ENCODE measurements around the gene HCN2. TPM values are rescaled to one million over a fixed set of nuclear protein-coding genes. Genes with fewer than 3 reads are reported as not detected.
A peak's percentile ranks its signal among the peaks of the same experiment; 100 is the strongest.

The HCN2 gene
- total RNA-seq, 1 donor from 2014 or later = not detected

DNA sequence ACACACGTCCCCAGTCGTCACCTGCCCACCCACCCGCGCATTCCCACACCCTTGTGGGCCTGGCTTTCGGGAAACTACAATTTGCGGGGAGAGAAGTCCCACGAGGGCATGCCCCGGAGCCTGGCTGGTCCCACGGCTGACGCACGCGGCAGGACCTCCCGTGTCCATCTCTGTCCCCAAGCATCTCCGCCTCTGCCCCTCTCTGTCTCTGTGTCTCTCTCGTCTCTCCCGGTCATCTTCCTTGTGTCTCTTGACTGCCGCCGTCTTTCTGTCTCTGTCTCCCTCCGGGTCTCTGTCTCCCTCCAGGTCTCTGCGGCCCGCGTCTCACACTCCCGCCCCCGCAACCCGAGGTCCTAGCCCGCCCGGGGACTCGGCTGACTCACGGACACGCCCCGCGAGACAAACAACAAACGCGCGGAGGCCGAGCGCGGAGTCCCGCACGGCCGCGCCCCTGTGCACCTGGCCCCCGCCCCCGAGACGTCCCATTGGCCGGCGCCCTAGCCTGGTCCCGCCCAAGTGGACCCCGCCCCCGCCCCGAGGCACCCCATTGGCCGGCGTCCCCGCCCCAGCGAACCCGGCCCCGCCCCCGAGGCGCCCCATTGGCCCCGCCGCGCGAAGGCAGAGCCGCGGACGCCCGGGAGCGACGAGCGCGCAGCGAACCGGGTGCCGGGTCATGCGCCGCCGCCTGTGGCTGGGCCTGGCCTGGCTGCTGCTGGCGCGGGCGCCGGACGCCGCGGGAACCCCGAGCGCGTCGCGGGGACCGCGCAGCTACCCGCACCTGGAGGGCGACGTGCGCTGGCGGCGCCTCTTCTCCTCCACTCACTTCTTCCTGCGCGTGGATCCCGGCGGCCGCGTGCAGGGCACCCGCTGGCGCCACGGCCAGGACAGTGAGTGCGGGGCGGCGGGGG is 49.8 kb downstream of the HCN2 start, which contains the start of gene FGF22:
TSS of gene FGF22 (plus strand) at position 627 of the 908 bp plus-strand sequence. CDS start at position 674, 47 bp downstream.
- Histone ChIP-seq H3K27ac (no peak within 1 kb of the TSS), H3K4me2 (peak within 1 kb of the TSS; percentile 81), H3K27me3 (peaks cover 39% of the 10 kb centered on the region), H3K36me3 (no peaks in the 10 kb centered on the region), H3K9me3 (ENCODE audit: low read depth) (no peaks in the 10 kb centered on the region), H3K4me3 (peak within 1 kb of the TSS; percentile 54), H3K9ac (no peak within 1 kb of the TSS), H2AFZ (replicated peaks) (peak within 1 kb of the TSS; percentile 11), H3F3A (ENCODE audit: low read depth) (peaks cover 18% of the 10 kb centered on the region), H3K4me1 (no peaks in the 10 kb centered on the region), H4K20me1 (ENCODE audit: low read depth) (peaks cover 20% of the 10 kb centered on the region), H3K79me2 (ENCODE audit: low read depth) (no peaks in the 10 kb centered on the region)
- TF ChIP-seq EZH2 (IDR thresholded peaks at IDR 0.05) (peak; percentile 55), EZH2phosphoT487 (IDR thresholded peaks at IDR 0.05) (peak; percentile 30)
- TF ChIP-seq, protein P1, sequence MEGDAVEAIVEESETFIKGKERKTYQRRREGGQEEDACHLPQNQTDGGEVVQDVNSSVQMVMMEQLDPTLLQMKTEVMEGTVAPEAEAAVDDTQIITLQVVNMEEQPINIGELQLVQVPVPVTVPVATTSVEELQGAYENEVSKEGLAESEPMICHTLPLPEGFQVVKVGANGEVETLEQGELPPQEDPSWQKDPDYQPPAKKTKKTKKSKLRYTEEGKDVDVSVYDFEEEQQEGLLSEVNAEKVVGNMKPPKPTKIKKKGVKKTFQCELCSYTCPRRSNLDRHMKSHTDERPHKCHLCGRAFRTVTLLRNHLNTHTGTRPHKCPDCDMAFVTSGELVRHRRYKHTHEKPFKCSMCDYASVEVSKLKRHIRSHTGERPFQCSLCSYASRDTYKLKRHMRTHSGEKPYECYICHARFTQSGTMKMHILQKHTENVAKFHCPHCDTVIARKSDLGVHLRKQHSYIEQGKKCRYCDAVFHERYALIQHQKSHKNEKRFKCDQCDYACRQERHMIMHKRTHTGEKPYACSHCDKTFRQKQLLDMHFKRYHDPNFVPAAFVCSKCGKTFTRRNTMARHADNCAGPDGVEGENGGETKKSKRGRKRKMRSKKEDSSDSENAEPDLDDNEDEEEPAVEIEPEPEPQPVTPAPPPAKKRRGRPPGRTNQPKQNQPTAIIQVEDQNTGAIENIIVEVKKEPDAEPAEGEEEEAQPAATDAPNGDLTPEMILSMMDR (IDR thresholded peaks at IDR 0.05) = no peak
- DNase-seq (ENCODE audit: low spot score) = peak; percentile 96
- Mint-ChIP-seq H3K9me3 (no peaks in the 10 kb centered on the region), H3K27ac (no peak within 1 kb of the TSS), H3K27me3 (ENCODE audit: insufficient read depth, low read depth) (peaks cover 9% of the 10 kb centered on the region), H3K4me3 (peak within 1 kb of the TSS; percentile 77), H3K36me3 (no peaks in the 10 kb centered on the region), H3K4me1 (peaks cover 4% of the 10 kb centered on the region)

DNA sequence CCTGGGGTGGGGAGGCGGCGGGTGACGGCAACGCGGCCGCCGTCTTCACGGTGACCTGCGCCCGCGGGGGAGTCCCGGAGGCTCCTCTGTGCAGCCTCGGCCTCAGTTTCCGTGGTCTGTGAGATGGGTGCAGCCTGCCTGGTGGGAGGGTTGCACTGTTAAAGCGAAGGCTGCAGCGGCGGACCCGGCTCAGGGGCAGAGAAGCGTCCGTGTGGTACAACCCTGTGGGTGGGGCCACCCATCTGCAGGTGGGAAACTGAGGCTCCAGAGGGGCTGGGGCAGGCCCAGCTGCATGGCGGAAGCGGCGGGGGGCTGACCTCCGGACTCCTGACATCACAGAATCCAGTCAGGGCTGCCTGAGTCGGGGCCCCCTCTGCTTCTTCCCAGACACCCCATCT is 50.5 kb downstream of the HCN2 start:
- Histone ChIP-seq H3K4me3 (peak overlapping the region; percentile 54), H3K27ac (no peak overlapping the region), H2AFZ (replicated peaks) (no peak overlapping the region), H3K36me3 (no peaks in the 10 kb centered on the region), H3K27me3 (peaks cover 39% of the 10 kb centered on the region), H3F3A (ENCODE audit: low read depth) (peaks cover 18% of the 10 kb centered on the region), H4K20me1 (ENCODE audit: low read depth) (peaks cover 20% of the 10 kb centered on the region), H3K4me2 (peak overlapping the region; percentile 81), H3K9ac (no peak overlapping the region), H3K79me2 (ENCODE audit: low read depth) (no peaks in the 10 kb centered on the region), H3K9me3 (ENCODE audit: low read depth) (no peaks in the 10 kb centered on the region), H3K4me1 (no peaks in the 10 kb centered on the region)
- Mint-ChIP-seq H3K27me3 (ENCODE audit: insufficient read depth, low read depth) (peaks cover 9% of the 10 kb centered on the region), H3K27ac (no peak overlapping the region), H3K36me3 (no peaks in the 10 kb centered on the region), H3K4me3 (peak overlapping the region; percentile 38), H3K4me1 (peaks cover 4% of the 10 kb centered on the region), H3K9me3 (no peaks in the 10 kb centered on the region)
- DNase-seq (ENCODE audit: low spot score) = no peak
- no peak for TF ChIP-seq EZH2 (IDR thresholded peaks at IDR 0.05)
- no peak for TF ChIP-seq EZH2phosphoT487 (IDR thresholded peaks at IDR 0.05)
- TF ChIP-seq, protein P1 (IDR thresholded peaks at IDR 0.05) = no peak

DNA sequence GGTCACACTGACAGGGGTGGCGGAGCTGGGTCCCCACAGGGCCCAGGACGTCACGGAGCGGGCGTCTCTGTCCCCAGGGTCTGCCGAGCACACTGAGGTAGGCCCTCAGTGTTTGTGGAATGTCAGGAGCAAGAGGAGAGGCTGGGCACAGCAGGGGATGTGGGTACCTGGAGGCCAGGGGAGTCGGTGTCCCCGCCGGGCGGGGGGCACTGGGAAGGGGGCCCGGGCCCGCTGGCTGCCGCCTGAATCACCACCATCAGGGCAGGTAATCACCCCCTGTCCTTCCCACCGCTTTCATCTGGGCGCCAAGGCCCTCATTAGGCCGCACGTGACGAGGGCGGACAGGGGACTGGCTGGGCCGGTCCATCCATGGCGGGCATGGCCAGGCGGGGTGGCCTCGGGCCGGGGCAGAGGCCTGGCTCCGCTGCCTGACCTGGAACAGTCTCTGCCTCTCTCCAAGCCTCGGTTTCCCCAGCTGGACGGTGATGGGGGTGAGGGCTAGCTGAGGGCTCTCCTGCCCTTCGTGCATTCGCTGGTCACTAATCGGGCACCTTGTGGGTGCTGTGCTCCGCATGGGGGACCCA is 51.0 kb downstream of the HCN2 start:
- Mint-ChIP-seq H3K36me3 (no peaks in the 10 kb centered on the region), H3K27ac (no peak overlapping the region), H3K9me3 (no peaks in the 10 kb centered on the region), H3K4me1 (peaks cover 4% of the 10 kb centered on the region), H3K27me3 (ENCODE audit: insufficient read depth, low read depth) (peaks cover 9% of the 10 kb centered on the region), H3K4me3 (no peak overlapping the region)
- H3K4me2 ChIP-seq = no peak overlapping the region
- no peaks in the 10 kb centered on the region for H3K36me3 ChIP-seq
- H4K20me1 ChIP-seq (ENCODE audit: low read depth) = peaks cover 20% of the 10 kb centered on the region
- no peak for TF ChIP-seq EZH2phosphoT487 (IDR thresholded peaks at IDR 0.05)
- TF ChIP-seq, protein P1 (IDR thresholded peaks at IDR 0.05) = no peak
- no peak for TF ChIP-seq EZH2 (IDR thresholded peaks at IDR 0.05)
- no peak overlapping the region for H2AFZ ChIP-seq (replicated peaks)
- no peaks in the 10 kb centered on the region for H3K79me2 ChIP-seq (ENCODE audit: low read depth)
- no peak overlapping the region for H3K4me3 ChIP-seq
- peaks cover 18% of the 10 kb centered on the region for H3F3A ChIP-seq (ENCODE audit: low read depth)
- H3K27ac ChIP-seq = no peak overlapping the region
- no peaks in the 10 kb centered on the region for H3K4me1 ChIP-seq
- peaks cover 39% of the 10 kb centered on the region for H3K27me3 ChIP-seq
- no peak overlapping the region for H3K9ac ChIP-seq
- no peak for DNase-seq (ENCODE audit: low spot score)
- H3K9me3 ChIP-seq (ENCODE audit: low read depth) = no peaks in the 10 kb centered on the region

Data from neural progenitor cell (in vitro differentiated cells).